ELF-1 (cell line): ENCODE measurements around the gene SLC35B1.

ENCODE experiments used
- DNase-seq: peaks from one replicate; pipeline ENCODE4 v3.0.0-alpha.2; 2016; ENCODE audit warnings: low read depth, low spot score

Gene SLC35B1, protein sequence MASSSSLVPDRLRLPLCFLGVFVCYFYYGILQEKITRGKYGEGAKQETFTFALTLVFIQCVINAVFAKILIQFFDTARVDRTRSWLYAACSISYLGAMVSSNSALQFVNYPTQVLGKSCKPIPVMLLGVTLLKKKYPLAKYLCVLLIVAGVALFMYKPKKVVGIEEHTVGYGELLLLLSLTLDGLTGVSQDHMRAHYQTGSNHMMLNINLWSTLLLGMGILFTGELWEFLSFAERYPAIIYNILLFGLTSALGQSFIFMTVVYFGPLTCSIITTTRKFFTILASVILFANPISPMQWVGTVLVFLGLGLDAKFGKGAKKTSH

DNA sequence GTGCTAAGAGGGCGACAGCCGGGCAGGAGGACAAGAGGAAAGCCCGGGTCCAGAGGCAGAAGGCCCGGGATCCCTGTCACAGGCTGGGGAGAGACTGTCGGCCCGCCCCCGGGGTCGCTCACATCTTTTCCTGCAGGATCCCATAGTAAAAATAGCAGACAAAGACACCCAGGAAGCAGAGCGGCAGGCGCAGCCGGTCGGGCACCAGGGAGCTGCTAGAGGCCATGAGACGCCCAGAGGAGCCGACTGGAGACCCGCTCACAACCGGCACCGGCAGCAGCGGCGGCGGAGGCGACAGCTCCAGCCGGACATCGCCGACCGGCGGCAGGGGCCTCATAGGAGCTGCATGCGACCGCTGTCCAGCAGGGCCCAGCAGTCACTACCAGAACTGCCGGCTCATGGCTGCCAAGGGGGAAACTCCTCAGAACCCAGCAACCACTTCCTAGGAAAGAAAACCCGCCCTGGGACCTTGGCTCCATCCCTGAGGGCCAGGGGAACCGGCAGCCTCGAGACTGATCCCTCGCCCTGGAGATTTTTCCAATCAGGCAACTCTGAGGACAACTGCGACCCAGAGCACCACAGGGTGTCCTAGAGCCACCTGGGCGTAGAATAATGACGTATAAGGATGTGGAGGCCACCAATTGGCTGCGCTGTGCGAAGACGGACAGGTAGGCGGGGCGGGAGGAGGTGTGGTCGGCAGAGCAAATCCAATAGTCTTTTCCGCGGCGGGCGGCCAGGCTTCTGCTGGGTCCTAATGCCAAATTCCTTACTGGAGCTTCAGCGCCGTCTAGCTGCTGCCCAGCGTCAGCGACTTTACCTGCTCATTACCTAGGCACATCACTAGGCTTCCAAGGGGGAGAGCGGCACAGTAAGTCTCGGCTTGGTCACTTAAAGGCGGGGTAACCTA, at the start of gene SLC35B1:
Gene SLC35B1, minus strand, starts transcription at position 357 of the 907 bp plus-strand sequence. Its CDS starts 131 bp downstream, at position 226.
- DNase-seq, result peak; percentile 100

DNA sequence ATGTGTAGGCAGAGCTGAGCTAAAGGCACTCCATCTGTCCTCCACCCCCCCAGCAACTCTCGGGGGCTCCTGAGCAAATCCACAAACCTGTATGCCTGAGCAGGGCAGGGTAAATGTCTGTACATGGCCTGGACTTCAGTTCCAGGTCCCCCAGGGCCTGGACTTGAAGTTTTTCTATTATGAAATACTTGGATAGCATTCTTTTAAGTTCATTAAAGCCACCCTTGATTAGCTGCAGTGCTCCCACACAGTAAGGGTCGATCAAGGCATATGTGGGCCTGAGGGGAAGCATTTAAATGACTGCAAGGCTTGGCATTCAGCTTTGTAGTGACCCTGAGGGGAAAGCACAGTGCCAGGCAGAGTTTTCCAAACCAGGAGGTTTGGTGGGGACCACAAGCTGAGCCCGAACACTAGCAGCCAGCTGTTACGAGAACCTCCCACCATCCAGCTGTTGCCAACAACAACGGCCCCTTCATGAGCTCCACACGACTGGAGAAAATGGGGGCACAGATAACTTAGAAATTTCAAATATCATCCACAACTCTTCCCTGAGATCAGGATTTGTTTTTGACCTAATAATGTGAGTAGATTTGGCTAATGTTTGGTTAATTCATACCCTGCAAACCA, 49.5 kb upstream of the SLC35B1 start:
- no peak for DNase-seq

DNA sequence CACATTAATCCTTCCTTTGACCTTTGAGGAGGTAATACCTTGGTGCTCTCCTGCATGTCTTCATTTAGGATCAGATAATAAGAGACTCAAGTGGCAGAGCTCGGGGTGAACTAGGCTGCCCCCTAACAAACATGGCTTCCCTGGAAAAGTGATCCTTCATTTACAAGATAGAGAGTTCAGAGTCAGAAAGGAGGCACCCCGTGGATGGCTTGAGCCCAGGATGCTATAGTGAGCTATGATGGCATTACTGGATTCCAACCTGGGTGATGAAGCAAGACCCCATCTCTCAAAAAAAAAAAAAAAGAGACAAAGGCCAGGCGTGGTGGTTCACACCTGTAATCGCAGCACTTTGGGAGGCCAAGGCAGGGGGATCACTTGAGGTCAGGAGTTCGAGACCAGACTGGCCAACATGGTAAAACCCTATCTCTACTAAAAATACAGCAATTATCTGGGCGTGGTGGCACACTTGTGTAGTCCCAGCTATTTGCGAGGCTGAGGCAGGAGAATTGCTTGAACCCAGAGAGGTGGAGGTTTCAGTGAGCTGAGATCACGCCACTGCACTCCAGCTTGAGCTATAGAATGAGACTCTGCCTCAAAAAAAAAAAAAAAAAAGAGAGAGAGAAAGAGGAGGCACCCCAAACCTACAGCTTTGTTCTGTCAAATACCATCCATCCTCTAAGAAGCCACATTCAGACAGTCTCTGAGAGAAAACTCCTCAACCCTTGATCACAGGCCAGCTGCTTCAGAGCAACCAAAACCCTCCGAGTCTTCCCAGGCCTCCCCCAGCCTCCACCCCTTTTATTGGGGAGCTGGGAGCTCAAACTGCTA, 48.8 kb upstream of the SLC35B1 start:
- DNase-seq, result no peak

DNA sequence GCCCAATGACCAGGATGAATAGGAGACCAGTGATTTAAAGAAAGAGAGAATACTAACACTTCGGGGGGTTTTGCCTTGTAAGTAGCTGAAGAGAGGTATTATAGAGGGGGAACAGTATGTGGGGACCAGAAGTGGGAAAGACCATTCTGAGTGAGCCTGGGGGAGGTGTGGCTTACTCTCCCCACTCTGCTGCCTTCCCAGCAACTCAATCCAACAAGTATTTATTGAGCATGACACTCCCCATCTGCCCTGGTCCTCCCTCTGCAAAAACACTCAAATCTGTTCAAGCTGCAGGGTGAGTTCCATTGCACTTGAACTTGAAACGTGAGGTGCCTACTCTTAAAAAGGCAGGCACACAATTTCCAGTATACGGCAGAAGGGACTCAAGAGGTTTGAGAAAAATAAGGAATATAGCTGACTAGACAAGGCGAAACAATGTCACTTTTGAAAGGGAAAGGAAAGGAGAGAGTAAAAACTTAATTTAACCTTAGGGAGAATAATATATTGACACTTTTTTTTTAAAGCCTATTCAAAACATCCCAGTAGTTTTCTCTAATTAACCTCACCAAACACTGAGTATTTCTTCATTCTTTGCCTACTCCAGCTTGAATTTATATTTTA, 48.0 kb upstream of the SLC35B1 start:
- no peak for DNase-seq

DNA sequence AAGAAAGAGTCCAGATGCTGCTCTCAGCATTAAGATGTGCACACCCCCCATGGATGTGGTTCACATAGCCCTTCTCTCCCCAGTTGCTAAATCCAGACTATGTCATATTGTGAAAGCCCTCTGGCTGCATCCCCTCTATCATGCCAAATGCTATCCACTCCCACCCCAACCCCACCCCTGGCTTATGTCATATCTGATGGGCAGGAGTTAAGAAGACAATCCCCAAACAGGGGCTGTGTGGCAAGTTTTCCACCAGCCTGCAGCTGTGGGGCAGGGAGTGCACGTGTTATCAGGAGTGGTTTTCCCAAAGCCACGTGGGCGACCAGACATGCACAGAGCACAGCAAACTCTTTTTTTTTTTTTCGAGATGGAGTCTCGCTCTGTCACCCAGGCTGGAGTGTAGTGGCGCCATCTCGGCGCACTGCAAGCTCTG, 46.2 kb upstream of the SLC35B1 start:
- DNase-seq, result no peak

DNA sequence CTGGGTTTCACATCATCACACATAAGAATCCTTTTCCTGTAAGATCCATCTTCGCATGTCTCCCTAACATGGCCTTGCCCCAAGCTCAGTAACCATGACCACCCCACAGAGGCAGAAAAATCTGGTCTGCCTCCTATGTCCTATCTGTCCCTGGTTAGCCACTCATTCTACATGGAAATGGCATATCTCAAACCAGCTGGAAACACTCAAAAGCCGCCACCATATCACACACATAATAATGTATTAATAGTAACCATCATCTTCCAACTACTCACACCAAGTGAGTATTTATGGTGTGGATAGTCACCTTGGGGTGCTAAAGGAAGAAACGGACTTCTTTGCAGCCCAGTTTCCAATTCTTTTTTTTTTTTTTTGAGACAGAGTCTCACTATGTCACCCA, 44.7 kb upstream of the SLC35B1 start:
- no peak for DNase-seq

DNA sequence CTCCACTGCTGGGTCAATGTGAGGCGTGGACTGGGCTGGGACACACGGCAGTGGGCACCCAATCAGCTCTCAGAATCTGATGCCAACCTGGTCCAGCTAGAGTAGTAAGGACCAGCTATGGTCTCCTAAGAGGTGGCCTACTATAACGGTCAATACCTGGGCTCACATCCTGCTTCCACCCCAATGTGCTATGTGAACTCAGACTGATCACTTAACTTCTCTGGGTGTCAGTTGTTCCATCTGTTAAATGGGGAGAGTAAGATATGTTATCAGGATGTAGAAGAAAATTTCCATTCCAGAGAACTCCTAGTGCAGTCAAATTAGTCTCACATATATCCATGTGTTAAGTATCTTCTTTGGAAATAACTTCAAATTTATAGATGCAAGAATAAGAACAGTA, 42.0 kb upstream of the SLC35B1 start:
- no peak for DNase-seq

DNA sequence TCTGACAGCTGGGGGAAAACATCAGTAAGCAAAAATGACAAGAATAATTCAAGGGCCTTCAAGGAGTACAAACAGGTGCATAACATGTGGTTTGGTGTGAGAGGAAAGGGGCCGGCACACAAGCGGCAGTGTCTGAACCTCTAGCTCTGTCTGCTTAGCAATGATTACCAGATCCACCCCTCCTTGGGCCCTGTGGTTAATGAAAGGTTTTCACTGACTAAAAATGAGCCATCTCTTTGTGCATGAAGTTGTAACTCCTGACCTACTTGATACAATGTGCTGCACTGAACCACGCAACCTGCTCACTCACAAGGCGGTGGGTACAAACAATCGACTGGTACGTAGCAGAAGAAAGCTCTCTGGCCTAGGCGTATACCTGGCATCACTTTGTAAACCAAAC, 41.0 kb upstream of the SLC35B1 start:
- no peak for DNase-seq

DNA sequence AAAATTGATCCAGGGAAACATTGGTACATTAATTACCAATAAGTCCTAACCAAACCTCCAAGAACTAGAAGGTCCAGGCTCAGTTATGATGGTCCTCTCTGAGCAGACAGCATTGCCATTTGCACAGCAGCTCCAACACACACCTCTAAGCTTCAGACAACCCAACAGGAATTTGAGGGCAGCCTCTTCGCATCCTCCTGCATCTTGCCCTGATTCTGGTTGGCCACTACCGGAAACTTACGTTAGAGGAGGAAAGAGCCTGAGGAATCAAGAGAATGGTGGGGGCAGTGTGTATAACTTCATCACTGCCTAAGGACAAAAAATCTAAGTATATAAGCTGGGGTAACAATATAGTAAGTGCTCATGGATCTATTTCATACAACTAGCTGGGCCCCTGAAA, 40.5 kb upstream of the SLC35B1 start:
- DNase-seq, result no peak

DNA sequence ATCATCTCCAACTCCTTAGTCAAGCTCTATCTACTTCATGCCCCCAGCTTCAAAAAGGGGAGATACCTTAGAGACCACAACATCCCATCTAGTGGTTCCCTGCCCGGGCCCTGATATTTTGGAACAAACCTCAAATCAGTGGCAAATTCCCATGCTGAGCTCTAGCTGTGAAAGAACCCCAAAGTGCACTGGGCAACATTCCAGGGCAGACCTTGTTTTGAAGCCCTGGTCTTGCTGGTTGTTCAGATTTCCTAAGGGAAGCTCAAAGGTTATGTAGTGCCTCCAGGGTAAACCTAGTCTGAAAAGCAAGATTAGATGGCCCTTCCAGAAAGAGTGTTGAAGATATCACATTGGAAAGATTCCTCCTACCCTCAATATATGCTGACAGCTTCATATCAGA, 39.9 kb upstream of the SLC35B1 start:
- no peak for DNase-seq

DNA sequence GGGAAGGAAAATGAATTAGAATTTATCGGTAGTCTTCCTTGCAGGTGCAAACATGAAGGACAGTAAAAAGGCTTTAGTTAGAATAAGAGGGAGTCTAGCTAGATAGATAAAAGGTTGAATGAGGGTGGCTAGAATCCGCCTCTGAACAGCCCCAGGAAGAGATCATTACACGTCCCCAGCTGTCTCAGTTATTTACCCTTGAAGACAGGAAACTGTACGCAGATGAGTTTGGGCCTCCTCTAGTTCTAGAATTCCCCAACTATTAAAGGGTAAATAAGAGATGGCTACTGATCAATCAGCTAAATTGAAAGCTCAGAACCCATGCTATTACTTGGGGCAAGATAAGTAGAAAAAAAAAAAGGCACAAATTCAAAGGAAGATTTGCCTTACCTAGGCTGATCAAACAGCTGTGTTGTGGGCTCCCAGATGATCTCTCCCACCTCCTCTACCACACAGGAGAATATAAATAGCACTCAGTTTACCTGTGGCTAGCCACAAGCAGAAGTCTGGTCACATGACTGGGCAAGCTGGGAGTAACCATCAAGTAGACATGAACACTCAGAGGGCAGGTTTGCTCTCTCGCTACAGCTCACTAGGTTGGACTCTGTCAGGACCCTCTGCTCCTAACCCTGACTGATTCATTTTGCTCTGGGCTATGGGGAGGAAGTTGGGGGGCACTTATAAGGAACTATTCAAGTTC, 39.2 kb upstream of the SLC35B1 start:
- DNase-seq, result no peak

DNA sequence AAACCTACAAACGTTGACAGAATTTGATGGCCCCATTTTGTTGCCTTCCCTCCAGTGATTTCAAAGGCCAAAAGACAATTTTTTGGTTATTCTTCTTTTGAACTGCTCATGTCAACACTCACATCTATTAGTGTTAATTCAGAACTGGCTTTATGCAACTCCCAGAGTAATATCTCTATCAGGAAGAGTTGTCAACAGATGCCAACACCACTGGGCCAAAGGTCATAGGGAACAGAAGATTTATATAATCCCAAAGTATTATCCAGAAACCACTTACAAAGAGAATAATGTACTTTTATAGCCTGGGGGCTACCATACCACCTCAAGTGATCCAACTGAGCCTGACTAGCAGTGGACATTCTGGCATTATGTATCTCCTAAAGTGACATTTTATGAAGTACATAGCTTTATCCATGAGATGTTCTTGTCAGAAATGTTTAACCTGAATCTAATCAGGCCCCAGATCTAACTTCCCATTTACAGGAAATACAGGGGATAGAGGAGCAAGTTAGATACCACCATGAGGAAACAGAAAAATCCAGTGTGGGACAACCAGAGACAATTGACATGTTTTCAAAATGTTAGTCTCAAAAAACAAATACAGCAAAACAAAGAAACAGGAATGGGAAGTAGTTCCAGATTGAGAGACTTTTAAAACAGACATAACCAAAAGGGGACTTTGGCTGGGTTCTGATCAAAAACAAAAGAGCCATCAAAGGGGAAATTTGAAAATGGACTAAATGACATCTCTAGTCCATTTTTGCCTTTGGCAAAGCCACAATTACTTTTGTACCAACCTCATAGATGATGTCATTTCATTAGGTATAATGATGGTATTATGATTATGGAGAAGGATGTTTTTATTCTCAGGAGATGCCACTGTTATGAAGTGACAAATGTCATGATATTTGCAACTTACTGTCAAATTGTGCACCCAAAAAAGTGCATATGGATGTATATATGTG, 37.7 kb upstream of the SLC35B1 start:
- DNase-seq, result no peak

DNA sequence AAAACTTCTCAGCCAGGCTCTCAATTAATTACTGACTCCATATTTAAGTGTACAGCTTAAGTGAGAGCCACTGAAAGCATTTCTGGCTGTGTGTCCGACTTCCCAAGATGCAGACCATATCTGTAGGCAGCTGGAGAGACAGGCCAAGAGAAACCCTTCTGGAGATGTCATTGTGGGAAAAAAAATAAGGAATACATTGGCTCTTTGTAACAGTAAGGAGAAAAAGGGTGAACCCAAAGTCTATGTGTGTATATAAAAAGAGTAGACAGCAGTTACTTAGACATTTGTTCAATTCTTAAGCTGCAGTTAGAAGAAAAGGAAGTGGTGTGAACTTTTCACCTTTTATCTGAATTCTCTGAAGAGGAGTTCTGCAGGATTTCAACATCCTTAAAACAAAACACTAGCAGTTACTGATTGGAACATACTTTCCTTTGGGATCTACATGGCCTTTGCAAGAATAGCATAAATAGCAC, 34.4 kb upstream of the SLC35B1 start:
- no peak for DNase-seq

DNA sequence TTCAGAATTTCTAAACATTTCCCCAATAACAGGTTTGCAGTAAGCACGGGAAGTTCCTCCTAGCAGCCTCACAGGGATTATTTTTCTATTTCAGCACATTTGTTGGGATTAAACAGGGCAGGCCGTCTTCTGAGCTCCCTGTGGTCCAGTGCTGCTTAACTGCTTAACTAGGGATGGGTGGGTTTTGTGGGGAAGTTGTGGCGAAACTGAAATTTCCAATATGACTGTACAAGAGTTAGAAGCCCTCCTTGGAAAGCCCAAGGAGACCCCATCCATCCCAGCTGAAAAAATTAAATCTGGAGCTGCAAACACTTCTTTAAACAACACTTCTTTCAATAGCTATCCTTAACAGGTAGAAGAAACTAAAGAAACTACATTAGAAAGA, 33.9 kb upstream of the SLC35B1 start:
- DNase-seq, result no peak

DNA sequence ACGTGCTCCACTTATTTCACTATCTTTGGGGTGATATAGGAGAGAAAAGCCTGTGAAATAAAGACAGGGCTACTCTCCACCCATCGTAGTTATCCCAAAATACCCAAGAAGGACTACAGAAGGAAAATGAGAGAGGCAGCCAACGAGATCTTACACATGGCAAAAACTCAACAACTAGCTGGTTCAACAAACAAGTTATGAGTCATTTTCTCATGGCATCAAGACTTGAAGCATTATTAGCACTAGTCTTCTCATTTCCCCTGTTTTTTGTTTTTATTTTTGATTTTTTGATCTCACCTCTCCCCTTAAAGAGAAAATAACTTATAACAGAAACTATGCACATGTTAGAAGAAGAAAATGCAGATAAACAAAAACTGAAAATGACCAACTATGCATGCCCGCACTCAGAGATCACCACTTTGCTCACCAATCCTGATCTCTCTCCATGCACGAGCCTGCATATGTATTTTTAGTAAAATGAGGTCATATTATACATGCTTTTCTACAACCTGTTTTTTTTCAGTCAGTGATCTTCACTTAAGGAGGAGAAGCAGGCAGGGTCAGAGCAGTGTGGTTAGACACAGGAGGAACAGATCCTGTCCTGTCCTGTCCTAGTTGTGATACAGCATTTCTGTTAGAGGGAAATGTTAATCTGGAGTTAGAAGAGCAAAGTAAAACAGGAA, 33.4 kb upstream of the SLC35B1 start:
- DNase-seq, result no peak

DNA sequence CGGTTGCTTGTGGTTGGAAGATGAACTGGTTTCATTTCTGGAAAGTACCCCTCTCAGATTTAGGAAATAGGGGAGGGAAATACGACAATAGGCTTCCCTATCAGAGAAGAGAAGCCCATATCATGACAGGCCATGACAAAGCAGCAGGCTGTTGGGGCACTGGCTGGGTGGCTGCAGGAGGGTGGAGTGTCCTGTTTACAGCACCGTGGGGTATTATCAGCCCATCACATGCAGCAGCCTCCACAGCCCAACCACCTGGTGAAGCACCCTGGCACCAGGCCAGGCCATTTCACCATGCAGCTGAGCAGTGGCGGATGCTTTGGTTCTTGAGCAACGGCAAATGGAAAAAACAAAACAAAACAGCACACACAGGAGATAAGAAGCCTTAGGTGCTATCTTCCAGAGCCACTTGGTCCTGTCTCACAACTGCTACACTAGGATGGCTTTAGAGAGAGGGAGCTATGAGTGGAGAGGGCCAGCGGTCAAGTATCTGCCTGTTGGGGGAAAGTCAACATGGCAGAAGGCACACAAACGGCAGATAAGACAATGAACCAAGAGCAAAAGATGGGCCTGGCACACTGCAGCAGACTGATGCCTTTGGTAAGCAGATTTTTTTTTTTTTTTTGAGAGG, 32.0 kb upstream of the SLC35B1 start:
- DNase-seq, result no peak

DNA sequence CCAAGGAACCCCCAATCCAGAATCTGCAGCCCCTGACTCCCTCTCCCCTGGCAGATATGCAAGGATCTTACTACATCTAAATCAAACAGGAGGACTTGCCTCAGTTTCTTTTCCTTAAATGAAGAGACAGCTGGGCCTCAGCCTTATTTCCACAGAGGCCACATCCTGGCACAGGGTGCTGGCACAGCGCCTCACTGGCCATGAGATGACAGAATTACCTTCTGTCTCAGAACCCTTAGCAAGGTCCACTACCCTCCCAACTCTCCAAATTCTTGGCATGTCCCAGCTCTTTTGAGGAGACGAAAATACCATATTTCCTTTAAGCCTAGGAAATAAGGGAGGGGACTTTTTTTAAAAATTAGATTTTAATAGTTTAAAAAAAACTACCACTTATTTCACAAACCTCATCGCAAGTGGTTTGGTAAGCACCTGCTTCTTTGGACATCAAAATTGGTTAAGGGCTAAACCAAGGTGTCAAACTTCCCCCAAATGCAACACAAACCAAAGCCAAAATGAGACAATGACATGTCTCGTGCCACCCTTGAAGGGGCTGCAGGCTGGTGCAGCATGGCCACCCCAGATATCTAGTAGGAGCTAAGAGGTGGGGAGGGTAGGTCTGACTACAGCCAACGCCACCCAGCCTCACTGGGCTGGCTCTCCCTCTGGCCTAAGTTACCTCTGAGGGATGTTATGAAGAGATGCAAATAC, 30.8 kb upstream of the SLC35B1 start:
- no peak for DNase-seq
